GM06990 (cell line): ENCODE results near the gene POLR2I.

Source experiments
- DNase-seq: peaks from one replicate; pipeline ENCODE4 v3.0.0-alpha.2; 2011; ENCODE audit not compliant: insufficient read length; ENCODE audit errors: extremely low read depth
- H3K27me3 ChIP-seq: replicated peaks from 2 replicates; pipeline ENCODE4 v1.6.0; 2011; ENCODE audit warnings: low read length; ENCODE audit not compliant: control insufficient read depth, insufficient read depth
- H3K36me3 ChIP-seq: 2 replicates; pipeline ENCODE4 v1.5.1; 2011; ENCODE audit warnings: low read length; ENCODE audit not compliant: control insufficient read depth, insufficient read depth
- H3K4me3 ChIP-seq: replicated peaks from 2 replicates; pipeline ENCODE4 v1.5.1; 2011; ENCODE audit warnings: low read depth, mild to moderate bottlenecking, control low read depth, low read length
- TF ChIP-seq, protein P1 (sequence below): IDR thresholded peaks from 2 replicates; pipeline ENCODE4 v1.5.1; 2011; ENCODE audit warnings: low read length, control low read depth, mild to moderate bottlenecking, inconsistent platforms; ENCODE audit not compliant: insufficient read depth, poor library complexity, severe bottlenecking

The POLR2I gene

DNA sequence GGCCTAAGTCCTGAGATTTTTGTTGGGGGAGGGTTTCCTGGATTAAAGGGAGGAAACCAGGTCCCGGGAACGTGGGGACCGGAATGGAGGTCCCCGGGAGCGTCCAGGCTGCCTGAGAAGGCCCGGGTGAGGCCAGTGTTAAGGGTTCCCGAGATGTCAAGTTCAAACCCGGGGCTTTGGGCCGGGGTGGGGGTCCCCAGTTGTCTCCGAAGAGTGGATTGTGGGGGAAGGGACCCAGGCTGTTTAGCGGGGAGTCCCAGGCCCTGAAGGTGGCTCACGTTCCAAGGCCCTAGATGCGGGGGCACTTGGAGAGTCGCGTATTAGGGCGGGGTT is 37.3 kb upstream of the POLR2I start:
- no peak overlapping the region for H3K4me3 ChIP-seq

DNA sequence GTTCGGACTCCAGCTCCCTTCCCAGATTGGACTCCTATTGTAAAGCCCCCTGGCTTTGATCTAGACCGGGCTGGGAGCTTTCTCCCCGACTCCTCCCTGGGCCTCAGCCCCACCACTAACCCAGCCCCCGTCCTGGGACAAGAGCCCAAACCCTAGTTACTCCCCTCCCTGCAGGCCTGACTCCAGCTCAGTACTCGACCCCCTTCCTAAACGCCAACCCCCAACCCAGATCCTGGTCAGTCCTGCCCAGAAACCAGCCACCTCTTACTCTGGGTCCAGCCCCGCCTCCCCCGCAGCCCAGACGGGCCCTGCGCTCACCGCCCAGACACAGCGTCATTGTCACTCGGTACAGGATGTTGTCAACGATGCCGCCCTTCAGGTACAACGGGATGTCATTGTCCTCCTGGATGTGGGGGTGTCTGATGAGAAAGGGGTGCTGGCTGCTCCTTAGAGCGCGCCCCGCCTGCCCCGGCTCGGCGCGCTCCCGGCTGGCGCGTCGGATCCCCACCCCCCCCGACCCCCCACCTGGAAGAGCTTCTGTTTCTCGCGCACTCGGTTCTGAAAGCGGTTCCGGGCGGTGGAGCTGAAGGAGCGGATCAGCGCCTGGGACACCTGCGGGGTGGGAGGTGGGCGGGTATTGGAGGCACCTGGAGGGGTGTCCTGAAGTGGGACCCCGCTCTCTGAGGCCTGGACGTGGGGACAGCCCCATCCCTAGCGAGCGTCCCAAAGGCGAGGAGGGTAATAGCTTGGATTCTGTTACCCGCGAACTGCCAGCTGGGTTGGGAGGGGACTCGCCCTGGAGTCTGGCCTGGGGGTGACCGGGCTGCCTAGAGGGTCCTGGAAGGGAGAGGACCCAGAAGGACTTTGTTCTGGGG is 36.7 kb upstream of the POLR2I start:
- no peak overlapping the region for H3K4me3 ChIP-seq
- TF ChIP-seq, protein P1, sequence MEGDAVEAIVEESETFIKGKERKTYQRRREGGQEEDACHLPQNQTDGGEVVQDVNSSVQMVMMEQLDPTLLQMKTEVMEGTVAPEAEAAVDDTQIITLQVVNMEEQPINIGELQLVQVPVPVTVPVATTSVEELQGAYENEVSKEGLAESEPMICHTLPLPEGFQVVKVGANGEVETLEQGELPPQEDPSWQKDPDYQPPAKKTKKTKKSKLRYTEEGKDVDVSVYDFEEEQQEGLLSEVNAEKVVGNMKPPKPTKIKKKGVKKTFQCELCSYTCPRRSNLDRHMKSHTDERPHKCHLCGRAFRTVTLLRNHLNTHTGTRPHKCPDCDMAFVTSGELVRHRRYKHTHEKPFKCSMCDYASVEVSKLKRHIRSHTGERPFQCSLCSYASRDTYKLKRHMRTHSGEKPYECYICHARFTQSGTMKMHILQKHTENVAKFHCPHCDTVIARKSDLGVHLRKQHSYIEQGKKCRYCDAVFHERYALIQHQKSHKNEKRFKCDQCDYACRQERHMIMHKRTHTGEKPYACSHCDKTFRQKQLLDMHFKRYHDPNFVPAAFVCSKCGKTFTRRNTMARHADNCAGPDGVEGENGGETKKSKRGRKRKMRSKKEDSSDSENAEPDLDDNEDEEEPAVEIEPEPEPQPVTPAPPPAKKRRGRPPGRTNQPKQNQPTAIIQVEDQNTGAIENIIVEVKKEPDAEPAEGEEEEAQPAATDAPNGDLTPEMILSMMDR, result no peak
- H3K36me3 ChIP-seq, result peaks cover 29% of the 10 kb centered on the region
- no peaks in the 10 kb centered on the region for H3K27me3 ChIP-seq
- no peak for DNase-seq

More for the DNA sequence above, 37.3 kb upstream of the POLR2I start:
- TF ChIP-seq, protein P1, result no peak
- Histone ChIP-seq H3K36me3 (peaks cover 25% of the 10 kb centered on the region), H3K27me3 (no peaks in the 10 kb centered on the region)
- no peak for DNase-seq

DNA sequence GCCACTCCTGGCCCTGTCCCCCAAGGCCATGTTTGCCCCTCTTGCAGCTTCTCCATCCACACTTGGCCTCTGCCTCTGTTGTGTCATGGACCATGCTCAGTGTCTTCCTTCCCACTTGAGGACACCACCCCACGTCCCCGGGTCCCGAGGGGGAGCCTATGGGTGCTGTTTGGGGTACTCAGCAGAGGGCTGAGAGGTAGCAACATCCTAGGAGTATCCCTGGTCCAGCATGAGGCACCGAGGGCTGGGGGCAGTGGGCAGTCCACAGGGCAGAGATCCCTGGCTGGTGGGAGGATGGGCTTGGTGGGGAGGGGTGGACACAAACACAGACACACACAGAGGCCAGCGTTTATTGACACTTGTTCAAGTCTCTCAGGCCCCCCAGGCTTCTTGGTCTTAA is 35.9 kb upstream of the POLR2I start:
- Histone ChIP-seq H3K36me3 (peaks cover 36% of the 10 kb centered on the region), H3K27me3 (no peaks in the 10 kb centered on the region), H3K4me3 (no peak overlapping the region)
- TF ChIP-seq, protein P1, result no peak
- DNase-seq, result no peak

DNA sequence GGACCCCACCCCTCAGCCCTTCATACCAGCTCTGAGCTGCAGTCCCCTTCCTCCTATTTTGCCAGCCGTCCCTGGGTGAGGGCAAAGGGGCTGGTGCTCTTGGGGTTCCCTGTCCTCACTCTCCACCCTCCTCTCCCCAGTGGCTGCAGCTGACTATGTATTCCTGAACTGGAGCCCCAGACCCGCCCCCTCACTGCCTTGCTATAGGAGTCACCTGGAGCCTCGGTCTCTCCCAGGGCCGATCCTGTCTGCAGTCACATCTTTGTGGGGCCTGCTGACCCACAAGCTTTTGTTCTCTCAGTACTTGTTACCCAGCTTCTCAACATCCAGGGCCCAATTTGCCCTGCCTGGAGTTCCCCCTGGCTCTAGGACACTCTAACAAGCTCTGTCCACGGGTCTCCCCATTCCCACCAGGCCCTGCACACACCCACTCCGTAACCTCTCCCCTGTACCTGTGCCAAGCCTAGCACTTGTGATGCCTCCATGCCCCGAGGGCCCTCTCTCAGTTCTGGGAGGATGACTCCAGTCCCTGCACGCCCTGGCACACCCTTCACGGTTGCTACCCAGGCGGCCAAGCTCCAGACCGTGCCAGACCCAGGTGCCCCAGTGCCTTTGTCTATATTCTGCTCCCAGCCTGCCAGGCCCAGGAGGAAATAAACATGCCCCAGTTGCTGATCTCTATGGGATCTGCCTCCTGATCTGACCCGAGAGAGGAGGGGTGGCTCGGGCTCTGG is 35.2 kb upstream of the POLR2I start:
- Histone ChIP-seq H3K4me3 (no peak overlapping the region), H3K27me3 (no peaks in the 10 kb centered on the region), H3K36me3 (peaks cover 37% of the 10 kb centered on the region)
- TF ChIP-seq, protein P1, result no peak
- DNase-seq, result no peak

DNA sequence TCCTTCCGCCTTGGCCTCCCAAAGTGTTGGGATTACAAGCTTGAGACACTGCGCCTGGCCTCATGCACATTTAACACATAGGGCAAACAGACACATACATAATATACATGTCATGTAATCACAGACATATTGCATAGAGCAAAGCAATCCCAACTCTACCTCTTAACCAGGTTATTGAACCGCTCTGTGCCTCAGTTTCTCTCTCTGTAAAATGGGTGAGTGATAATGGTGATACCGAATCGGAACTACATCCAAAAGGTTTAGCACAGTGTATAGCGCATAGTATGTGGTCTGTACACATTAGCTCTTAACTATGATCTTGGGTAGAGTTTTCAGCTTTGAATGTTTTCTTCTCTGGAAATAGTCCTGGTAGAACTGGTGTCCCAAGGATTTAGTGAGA is 29.9 kb upstream of the POLR2I start:
- peaks cover 34% of the 10 kb centered on the region for H3K36me3 ChIP-seq
- TF ChIP-seq, protein P1, result no peak
- DNase-seq, result no peak
- H3K27me3 ChIP-seq, result no peaks in the 10 kb centered on the region
- H3K4me3 ChIP-seq, result no peak overlapping the region
